Omental fat pad (tissue), 4 donors: ENCODE measurements around the gene CFAP20DC. TPM values are rescaled to one million over a fixed set of nuclear protein-coding genes. Genes with fewer than 3 reads are reported as not detected.
"Not testable (repeated sequence)": the region's sequence is repeated elsewhere in the genome, so short reads cannot be mapped to it uniquely, and the experiment has no call there.

Experiments
- ATAC-seq: fragments of 150-250 bp; one replicate; pipeline ENCODE4 v1.9.1; 2016; ENCODE audit warnings: mild to moderate bottlenecking, moderate library complexity; ENCODE audit not compliant: low FRiP score
- DNase-seq: peaks from one replicate; pipeline ENCODE4 v3.0.0-alpha.2; 2019; ENCODE audit warnings: low spot score
- total RNA-seq, 4 donors: library from RNA; depleted of rRNA; stranded (reverse); fragments of >200 nt; gene quantifications; one replicate each; pipeline ENCODE4 v1.1.0, GENCODE V29; 2016
- TF ChIP-seq, protein P1 (sequence below), 3 donors: fragments of 450-650 bp; IDR thresholded peaks; one replicate each; pipeline ENCODE4 v1.5.1; 2016 to 2017; ENCODE audit warnings: antibody characterized with exemption in 3 of 3, mild to moderate bottlenecking in 3 of 3, moderate library complexity in 2 of 3

Gene CFAP20DC
- total RNA-seq, 4 donors from 2014 or later: 0.25 to 0.36 (median 0.28) TPM; not detected in 1

DNA sequence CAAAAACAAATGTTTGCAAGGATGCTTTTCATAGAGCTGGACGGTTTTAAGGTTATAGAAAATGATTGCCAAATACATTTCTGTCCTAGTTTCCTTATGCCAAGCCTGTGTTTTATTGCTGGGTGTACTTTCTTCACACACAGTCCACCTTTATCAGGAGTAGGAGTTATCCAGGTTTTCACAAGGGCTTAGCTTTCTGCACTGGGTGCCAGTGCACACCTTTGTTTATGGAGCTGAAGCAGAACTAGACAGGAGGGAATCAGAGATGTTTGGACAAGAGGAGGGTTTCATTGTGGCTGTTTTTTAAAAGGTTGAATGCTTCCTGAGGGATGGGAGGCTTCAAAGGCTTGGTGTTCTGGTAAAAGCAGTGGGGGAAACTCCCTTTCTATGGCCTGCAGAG, 353.7 kb downstream of the CFAP20DC start:
- TF ChIP-seq, protein P1, sequence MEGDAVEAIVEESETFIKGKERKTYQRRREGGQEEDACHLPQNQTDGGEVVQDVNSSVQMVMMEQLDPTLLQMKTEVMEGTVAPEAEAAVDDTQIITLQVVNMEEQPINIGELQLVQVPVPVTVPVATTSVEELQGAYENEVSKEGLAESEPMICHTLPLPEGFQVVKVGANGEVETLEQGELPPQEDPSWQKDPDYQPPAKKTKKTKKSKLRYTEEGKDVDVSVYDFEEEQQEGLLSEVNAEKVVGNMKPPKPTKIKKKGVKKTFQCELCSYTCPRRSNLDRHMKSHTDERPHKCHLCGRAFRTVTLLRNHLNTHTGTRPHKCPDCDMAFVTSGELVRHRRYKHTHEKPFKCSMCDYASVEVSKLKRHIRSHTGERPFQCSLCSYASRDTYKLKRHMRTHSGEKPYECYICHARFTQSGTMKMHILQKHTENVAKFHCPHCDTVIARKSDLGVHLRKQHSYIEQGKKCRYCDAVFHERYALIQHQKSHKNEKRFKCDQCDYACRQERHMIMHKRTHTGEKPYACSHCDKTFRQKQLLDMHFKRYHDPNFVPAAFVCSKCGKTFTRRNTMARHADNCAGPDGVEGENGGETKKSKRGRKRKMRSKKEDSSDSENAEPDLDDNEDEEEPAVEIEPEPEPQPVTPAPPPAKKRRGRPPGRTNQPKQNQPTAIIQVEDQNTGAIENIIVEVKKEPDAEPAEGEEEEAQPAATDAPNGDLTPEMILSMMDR (IDR thresholded peaks at IDR 0.05): no peak
- no peak for ATAC-seq

DNA sequence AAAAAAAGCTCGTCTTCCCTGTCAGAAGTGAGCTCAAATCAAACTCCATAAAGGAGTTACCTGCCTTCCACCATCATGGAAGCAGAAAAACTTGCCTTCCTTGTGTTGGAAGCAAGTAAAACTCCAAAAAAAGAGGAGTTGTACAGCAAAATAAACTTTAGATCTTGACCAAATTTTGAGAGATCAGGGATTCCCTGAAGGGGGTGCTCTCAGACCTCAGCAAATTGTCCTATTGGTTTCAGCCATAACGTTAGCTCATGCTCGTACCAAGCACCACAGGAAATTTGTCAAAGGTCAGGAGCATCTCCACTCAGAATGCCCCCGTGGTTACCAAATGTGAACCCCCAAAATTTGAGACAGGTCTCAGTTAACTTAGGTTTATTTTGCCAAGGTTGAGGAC, 354.5 kb downstream of the CFAP20DC start:
- DNase-seq, ATAC-seq: not testable (repeated sequence)

More for the DNA sequence above, 353.7 kb downstream of the CFAP20DC start:
- DNase-seq: no peak

DNA sequence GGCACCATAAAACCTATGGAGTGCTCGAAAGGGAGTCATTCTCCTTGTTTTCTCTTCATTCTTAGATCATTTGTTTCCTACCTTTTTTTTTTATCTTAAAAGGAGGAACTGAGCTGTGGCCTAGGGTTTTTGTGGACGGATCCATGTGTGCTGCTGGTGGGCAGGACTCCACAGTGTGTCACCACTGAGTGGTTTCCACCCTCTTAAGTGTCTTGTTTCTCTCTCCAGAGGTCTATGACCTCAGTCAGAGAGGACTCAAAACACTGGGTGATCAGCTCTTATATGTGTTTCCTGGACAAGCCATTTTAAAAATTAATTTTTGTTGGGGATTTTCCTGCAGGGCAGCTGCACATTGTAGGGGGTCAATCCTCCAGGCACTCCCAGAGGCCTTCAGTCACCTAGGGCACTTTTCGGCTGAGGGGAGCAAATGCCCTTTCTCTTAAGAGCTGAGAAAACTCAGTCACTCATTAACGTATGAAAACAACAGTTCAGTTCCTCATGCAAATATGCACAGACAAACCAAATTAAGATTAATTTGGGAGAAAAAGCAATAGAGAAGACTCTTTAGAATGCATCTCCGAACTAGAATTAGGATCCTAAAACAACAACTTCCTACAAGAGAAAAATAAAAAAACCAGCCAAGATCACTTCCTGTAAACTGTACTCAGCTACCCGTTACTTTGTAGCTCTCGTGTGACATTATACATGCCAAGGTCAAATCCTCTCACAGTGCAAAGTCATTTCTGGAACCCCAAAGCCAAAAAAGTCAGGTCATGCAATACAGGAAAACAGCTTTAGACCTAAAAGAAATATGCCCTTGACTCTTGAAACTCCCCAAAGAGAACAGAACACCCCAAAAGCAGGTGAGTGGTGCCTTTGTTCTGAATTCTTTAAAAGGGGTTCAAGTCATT, 355.6 kb downstream of the CFAP20DC start:
- DNase-seq (no peak), ATAC-seq (no peak)
- TF ChIP-seq, protein P1 (IDR thresholded peaks at IDR 0.05): no peak

DNA sequence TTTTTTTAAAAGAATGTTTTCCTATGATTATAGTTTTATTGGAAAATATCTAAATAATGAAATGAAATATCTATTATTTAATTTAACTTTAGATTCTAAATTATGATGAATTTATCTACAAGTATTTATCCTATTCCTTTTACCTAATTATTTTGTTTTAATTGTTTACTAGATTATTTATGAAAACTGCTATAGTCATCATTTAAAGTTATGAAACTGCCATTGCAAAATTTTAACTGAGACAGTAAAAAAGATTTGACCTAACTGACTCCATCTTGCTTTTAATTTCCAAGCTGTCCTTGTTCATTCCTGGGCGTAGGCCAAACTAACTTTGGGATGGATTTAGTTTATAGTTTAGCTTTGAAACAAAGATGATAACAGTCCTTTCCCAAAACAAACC, 357.3 kb downstream of the CFAP20DC start:
- DNase-seq: no peak
- ATAC-seq: no peak
- TF ChIP-seq, protein P1 (IDR thresholded peaks at IDR 0.05): no peak
